DMS114 treated with DMSO at 0.1 percent for 48 hours (cell line): Measurements from ENCODE around the gene TCFL5.

Source experiments
- DNase-seq: peaks from one replicate; lab custom pipeline; 2025; ENCODE audit not compliant: unreplicated experiment; lab: John Stamatoyannopoulos, UW

The TCFL5 gene

DNA sequence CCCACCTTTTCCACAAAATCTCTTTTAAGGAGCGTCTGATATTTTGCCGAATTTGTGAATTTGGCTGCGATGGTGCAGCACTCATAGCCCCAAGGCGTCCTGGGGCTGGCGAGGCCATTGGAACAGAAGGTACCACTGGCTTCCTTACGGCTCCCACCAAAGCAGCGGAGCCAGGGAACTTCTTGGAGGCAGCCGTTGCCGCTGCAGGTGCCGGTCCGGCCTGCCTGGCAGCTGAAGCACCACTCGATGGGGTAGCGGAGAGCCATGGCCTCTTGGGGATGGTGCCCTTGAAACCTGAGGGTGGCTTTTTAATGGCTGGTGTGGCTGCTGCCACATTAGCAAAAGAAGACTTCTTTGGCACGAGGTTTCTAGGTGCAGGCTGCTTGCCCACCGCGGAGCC is 34.9 kb upstream of the TCFL5 start:
- DNase-seq, result no peak

DNA sequence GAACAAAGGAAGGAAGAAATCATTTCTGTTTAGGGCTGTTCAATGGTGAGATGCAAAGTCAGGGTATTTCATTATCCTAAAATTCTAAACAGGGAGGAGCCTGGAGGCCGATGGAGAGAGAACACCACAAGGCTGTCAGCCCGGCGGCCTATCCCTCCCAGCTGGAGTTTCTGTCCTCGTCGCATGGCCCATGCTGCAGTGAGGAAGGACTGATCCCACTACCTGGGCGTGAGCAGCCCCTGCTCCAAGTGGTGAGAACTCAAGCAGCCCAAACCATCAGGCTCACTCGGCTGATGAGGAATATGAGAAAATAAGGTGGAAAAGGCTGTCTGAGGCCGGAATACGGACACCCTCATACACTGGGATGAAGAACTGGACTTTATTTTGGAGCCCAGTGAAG is 33.9 kb upstream of the TCFL5 start:
- no peak for DNase-seq

DNA sequence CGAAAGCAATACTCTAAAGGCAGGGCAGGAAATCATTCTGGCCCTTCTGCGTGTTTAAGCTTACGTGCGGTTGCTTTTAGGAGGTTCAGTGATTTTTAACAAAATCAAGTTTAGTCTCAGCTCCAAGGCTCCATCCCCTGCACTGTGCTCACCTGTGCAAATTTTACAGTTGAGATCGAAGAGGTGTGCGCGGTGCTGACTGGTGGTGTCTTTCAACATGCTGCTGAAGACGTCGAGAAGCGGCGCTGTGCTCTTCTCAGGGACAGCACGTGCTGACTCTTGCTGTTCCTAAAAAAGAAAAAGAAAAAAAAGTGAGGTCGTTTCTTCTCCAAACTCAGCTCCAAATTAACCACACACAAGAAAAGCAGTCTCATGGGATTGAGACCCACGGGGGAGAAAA is 32.6 kb upstream of the TCFL5 start:
- no peak for DNase-seq

DNA sequence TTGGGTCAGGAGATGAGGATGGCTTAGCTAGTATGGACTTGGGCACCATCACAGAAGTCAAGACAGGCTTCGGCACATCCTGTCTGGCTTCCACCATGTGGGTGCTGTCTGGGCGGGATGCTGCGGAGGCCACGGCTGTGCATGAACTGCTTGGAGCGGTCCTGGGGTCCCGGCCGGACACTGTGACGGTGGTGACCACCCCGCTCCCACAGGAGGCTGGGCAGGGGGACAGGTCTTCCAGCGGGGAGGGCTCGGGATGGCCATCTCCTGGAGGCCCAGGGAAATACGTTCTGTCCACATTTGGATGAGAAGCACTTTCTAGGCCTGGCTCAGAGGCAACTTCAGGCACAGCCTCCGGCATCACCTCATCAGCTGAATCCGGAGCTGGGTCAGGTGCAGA is 32.1 kb upstream of the TCFL5 start:
- no peak for DNase-seq

DNA sequence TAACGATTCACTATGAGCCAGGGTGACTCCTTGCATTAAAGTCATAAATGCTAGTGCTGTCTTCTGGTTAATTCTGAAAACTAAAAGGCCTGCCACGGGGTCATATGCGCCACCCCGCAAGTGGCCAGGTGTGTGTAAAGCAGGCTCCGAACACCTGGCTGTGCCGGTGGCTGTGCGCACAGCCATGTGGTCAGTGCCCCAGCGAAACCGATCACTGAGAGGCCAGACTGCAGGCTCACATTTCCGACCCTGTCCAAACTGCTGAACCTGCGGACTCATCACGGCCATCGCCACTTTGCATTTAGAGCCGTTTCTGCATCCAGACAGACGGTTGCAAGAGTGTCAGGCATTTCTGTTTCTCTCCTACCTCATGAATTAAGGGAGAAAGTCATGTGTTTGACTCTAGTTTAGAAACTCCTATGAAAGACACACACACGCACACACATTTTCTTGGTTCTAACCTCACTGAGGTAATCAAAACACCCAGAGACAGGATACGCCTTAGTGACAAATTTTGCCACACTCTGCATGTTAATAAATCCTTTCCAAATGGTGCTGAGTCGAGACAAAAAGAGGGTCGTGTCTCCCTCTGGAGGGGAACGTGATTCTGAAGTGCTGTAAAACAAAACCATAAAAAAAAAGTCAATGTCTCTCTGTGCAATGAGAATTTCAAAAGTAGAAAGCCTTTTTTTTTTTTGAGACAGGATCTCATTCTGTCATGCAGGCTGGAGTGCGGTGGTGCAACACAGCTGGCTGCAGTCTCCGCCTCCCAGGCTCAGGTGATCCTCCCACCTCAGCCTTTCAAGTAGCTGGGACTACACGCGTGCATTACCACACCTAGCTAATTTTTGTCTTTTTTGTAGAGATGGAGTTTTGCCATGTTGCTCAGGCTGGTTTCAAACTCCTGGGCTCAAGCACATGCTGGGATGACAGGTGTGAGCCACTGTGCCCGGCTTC is 31.0 kb upstream of the TCFL5 start:
- DNase-seq, result no peak

DNA sequence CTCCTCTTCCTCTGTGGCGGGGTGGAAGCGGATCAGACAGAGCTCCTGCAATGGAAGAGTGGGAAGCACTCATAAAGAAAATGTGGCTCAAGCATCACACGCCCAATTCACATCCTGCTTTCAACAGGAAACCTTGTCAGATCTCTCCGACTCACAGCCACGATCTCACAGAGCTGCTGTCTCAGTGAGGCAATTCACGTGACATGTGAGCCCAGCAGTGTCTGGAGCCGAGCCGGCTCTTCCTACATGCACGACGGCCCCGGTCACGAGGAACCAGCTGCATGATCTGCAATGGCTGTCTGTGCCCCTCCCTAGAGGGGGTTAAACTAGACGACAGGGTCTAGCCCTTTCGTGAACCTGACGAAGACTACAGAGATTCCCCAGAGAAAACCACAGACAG is 29.5 kb upstream of the TCFL5 start:
- DNase-seq, result no peak

DNA sequence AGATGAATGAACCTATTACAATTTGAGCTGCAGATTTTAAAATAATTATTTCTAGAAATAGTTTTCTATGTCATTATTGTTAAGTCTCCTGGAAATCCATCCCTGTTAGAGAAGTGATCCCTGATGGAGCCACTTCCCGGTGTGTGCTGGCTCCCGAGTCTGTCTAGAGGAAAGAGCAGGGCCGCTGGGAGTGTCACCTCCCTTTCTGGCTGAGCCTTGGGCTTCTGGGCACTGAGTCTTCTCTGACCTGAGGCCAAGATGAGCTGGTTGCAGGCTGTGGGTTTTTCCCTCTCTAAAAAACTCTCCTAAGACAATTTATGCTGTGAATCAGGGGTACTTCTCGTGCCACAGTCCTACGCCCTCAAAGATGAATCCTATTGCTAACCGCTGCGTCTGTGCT is 28.8 kb upstream of the TCFL5 start:
- DNase-seq, result no peak

DNA sequence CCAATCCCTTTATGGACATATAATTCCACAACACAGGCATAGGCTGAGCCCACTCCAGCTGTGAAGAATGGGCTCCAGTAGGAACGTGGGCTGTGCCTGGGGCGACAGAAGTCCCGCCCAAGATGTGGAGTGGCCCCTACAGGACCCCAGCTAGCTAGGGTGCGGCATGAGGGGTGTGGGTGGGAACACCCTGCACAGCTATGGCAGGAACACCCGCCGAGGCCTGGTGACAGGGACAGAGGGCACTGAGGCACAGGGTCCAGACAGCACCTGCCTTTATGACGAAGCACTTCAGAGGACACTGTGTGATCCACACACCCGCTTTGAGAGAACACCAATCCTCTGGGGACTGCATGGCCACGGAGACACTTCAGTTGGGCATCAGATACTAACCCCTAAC is 28.2 kb upstream of the TCFL5 start:
- no peak for DNase-seq

DNA sequence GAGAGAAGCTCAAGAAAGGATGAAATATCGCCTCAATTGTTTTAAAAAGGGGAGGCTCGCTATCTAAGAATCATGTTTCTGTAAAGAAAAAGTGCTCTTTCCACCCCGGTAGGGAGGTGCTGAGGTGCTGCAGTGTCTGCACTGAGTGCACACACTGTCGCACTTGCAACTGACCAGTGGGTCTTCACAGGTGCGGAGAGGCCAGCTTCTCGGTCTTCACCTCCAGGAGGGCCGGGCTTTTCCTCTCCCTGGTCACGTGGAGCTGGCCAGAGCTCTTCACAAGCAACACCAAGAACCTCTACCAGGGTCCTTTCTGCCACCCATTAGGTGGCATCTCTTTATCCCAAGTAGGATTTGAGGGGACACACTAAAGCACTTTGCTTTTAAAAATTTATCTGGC is 27.8 kb upstream of the TCFL5 start:
- no peak for DNase-seq

DNA sequence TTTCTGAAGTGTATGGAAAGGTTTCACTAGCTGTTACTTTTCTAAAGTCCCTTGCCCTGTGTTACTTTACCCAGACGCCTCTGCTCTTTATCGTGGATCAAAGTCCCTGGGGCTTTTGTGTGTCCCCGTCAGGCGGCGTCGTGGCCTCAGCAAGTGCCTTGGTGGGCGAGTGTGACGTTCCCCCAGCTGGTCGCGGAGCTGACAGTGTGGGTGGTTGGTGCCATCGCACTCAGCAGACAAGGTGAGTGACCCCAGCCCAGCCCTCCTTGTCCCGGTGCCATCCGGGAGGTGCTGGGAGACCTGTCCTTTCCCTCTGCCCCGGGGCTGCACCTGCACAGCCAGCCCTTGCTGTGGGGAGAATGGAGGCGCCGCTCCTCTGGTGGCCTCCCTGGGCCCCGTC is 27.3 kb upstream of the TCFL5 start:
- DNase-seq, result no peak

DNA sequence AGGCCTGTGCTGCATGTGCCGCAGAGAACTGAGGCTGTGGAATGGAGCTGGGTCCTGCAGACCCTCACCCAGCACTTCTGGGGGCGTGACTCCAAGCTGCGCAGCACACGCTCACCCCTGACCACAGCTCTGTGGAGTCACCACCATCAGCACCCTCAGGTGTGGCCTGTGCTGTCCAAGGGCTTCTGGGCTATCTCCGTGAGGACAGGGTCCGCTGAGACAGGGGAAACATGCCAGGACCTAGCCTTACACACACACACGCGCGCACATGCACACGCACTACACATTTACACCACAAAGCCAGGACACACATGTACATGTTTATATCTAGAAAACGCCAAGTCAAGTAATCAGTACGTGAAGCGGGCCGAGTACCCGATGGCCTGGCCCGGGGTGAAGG is 26.8 kb upstream of the TCFL5 start:
- no peak for DNase-seq

DNA sequence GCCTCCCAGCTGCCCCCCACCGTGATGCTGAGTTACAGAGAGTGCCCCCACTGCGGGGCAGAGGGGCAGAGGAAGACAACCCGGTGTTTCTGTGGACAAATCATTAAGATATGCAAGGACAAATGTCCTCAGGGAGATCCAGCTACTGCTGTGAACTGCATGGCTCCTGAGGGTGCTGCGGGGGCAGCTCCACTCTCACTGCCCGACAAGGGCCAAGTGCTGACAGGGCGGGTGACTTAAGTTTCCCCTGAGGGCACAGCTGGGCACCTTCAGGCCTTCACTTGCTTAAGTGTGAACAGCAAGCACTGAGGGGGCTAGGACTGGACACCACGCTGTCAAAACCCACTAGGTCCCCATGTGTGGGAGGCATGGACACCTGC is 26.2 kb upstream of the TCFL5 start:
- DNase-seq, result no peak

DNA sequence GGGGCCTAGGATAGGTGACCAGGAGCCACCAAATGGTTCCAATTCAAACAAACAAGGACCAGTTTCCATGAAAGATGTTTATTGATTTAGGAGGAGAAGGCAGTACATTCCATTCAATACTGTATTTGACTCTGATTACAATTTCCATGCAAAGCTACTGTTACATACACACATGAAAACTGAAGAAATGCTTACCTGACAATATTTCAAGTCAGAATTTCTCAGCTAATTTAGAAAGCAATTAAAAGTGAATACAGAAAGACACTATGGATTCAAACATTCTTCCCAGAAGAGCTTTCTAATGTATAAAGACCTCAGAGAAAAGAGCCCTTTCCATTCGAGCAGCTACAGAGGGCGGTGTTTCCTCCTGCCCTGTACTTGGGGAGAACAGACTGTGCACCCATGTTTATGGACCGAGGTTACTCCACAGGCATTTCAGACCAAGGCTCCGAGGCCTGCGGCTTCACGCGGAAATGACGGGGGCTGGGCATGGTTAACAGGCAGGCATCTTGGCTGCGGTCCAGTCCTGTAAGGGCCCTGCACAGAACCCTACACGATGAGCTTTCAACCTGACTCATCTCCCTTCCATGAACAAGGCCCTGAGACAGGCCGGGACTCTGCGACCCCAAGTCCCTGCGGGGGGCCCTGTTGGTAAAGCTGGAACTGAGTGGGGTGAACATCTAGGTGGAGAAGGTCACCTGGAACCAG is 25.7 kb upstream of the TCFL5 start:
- no peak for DNase-seq

DNA sequence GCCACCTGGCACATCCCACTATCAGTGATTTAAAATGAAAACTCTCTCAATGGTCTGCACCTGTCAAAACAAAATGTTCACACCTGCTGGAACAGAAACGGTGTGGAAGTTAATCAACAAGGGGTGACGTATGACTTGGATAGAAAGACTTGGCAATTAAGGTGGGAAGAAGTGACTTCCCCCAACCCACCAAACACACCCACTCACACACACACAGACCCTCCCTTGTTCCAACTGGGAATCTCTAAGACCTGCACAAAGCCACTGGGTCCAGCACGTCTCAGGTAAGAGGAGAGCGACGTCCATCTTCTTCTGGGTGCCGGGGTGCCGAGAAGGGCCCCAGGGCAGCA is 25.1 kb upstream of the TCFL5 start:
- DNase-seq, result no peak

DNA sequence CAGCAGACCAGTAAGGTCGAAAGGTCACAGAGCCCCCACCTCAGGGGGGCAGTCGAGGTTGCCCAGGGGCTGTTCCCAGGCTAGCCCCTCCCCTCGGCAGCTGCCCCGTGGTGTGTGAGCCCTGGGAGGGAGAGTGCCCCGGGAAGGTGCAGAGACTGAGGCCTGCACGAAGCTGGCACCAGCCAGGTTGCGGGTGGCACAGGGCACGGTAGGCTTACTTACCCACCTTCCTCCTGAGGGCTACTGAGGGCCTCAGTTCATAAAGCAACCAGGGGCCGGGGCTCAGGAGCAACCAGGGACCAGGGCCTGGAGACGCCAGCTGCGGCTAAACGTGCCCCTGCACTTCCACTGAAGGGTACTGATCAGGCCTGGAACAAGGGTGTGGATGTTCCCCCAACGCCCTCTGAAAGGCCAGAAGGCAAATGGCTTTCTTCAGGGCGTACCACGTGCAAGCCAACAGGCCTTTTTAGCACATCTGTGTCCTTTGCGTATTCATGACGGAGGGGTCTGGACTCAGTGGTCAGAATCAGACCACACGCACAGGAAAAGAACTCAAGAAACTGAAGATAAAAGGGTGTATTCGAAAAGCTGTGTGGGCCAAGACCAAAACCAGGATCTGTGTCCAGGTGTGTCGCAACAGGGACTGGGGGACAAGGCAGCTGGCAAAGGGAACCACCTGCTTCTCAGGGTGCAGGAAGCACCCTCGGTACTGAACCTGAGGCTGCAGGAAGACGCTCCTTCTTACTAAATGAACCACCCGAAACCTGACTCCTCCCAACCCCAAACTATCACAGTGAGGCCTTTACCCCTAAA is 24.5 kb upstream of the TCFL5 start:
- no peak for DNase-seq

DNA sequence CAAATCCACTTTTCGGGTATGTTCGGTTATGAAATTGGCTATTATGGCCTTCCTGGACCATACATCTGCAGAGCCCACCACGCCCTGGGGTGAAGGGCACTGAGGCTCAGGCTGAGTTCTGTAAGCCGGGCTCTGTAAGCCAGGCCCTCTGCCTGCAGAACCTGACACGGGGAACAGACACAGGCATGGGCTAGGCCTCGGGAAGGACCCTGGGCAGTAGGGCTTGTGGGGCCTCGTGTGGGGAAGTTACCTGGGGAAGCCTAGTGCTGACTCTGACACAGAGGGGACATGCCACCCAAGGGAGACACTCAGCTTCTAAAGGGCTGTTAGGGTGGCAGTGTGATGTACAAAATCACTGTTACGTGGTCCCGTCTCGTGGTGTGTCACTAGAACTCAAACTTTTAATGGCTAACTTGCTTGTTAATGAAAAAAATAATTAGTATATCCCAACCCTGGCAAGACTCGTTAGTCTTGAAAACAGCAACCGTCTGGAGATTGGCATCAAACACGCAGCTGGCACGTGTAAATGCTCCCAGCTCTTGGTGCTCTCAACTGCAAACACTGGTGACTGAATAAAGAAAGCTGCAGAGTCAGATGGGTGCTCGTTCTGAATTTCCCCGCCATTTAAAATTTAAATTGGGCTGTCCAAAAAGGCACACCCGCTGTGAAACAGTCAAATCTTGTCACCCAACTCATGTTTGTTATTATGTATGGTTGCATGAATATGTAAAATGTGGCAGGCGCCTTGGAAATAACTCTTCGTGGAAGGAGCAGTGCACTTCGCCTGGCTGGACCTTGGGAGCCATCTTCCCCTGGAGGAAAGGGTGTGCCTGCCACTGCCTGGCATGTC is 23.6 kb upstream of the TCFL5 start:
- no peak for DNase-seq

DNA sequence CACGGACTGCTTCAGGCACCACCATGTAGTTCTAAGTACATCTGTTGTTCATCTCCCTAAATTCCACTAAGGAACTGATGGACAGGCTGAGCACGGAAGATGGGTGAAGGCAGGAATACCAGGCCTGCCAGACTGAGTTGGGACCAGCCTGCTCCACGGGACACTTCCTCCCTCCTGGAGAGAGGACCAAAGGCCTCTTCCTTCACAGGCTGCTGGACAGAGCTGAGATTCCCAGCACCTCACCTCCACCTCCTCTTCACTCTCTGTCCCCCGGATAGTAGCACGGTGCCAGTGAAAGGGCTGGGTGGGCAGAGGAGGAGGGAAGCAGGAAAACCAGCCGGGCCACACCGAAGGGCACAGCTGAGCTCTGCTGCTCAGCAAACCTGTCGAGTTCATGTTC is 22.9 kb upstream of the TCFL5 start:
- no peak for DNase-seq

DNA sequence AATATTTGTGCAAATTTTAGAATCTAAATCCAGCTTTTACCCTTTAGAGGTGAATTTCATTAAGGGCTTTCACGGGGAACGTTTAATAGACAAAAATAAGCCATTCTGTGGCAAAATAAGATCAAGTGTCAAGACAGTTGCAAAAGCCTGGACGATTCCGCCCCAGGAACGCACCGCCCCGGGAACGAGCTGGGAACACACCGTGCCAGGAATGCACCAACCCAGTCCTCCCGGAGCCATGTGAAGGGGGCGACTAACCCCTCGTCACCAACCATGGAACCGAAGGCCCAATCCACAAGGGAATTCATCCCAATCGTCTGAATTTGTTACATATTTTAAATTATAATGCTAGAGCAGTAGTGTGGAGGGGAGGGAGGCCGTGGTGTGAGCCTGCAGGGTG is 20.8 kb upstream of the TCFL5 start:
- DNase-seq, result no peak

DNA sequence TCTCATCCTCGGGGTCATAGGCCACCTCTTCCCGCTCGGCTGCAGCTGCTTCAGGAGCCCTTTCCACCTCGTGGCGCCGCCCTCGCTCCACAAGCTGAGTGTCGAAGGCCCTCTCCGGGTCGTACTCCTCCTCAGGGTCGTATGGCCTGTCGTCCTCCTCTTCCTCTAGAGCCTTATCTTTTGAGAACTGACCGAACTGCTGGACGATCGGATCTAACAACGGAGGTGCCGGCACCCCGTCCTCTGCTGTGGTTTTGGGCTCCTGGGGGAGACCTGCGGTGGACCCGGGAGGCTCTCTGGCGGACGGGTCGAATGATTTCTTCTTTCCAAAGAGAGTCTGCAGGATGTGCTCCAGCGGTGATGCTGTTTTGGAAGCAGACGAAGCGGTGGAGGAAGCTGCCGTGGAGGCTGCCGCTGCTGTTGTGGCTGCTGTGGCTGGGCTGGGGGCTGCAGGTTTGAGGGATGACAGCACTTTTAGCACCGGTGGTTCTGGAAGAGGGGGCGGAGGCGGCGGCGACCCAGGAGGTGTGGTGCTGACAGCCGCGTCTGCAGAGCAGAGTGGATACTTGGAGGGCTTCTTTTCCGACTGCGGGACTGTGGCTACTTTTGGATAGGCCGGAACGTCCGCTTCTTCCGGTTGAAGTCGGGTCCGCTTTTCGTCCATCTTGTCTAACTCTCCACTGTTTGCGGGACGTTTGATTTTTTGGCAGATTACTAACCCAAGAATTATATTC is 20.2 kb upstream of the TCFL5 start:
- no peak for DNase-seq

DNA sequence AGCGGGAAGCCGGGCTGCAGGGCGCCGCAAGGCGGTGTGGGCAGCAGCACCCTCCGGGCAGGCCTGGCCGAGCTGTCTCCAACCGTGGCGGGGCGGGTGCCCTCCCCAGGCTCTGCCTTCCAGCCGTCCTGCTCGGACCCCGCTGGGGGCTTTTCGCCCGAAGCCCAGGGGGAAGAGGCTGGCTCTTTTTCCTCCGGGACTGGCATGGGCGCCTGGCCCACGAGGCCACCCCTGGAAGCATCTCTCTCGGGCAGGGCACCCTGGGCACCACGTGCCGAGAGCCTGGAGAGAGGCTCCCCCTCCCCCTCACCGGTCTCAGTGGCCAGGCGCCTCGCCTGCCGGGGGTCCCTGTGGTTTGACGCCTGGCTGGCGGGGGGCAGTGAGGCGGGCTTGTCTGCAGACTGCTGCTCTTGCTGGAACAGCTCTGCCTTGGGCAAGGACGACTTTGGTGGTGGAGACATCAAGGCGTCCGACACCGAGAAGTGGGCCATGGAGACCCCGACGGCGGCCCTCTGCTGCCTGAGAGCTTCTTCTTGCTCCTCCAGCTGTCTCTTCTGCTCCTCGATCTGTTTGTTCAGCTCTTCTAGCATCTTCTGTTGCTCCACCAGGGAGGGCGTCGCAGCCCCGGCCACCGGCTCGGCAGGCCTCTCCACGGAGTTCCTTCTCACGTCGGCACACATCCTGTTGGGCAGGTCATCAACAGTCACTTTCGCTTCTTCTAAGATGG is 19.5 kb upstream of the TCFL5 start:
- no peak for DNase-seq
